PC-9 (cell line): ENCODE measurements around the gene AK9. TPM values are rescaled to one million over a fixed set of nuclear protein-coding genes. Genes with fewer than 3 reads are reported as not detected.

Experiments used
- BruUV-seq: library from RNA; stranded (reverse); fragments of 400-500 nt; replicated peaks from 2 replicates; lab custom pipeline; 2021; lab: Mats Ljungman, UMichigan
- CTCF ChIA-PET: fragments of 300-600 bp; sonication (Branson Sonifier 250); formaldehyde crosslinking; loops from one replicate; lab custom pipeline; 2022; ENCODE audit warnings: antibody characterized with exemption; lab: Charles Lee
- POLR2A ChIA-PET: fragments of 300-600 bp; sonication (Branson Sonifier 250); formaldehyde crosslinking; loops from one replicate; lab custom pipeline; 2022; ENCODE audit warnings: antibody characterized with exemption; ENCODE audit not compliant: unreplicated experiment; lab: Charles Lee
- DNase-seq, 2 experiments: peaks; one replicate each; pipeline versions ENCODE4 v3.0.0 to v3.0.0-alpha.2; 2015 to 2022; ENCODE audit warnings: mixed read lengths in 1 of 2
- H2AFZ ChIP-seq: fragments of 200-600 bp; sonication (generic); 2 replicates; pipeline ENCODE4 v1.8.1; 2017; ENCODE audit warnings: antibody characterized with exemption
- H3F3A ChIP-seq: fragments of 200-600 bp; sonication (generic); 2 replicates; pipeline ENCODE4 v1.8.1; 2017; ENCODE audit warnings: antibody characterized with exemption, mild to moderate bottlenecking, low read depth; ENCODE audit not compliant: insufficient read depth
- H3K27ac ChIP-seq: fragments of 200-600 bp; sonication (generic); 2 replicates; pipeline ENCODE4 v1.6.1; 2016; ENCODE audit warnings: mixed run types
- H3K27me3 ChIP-seq: fragments of 200-600 bp; sonication (generic); 2 replicates; pipeline ENCODE4 v1.6.1; 2016; ENCODE audit warnings: low read depth, mixed run types; ENCODE audit not compliant: insufficient read depth
- H3K36me3 ChIP-seq: fragments of 200-600 bp; sonication (generic); 2 replicates; pipeline ENCODE4 v1.6.1; 2016; ENCODE audit warnings: low read depth, mixed run types
- H3K4me1 ChIP-seq: fragments of 200-600 bp; sonication (generic); replicated peaks from 2 replicates; pipeline ENCODE4 v1.6.1; 2016; ENCODE audit warnings: mixed run types; ENCODE audit not compliant: insufficient read depth
- H3K4me2 ChIP-seq: fragments of 200-600 bp; sonication (generic); 2 replicates; pipeline ENCODE4 v1.6.1; 2017; ENCODE audit warnings: mixed run types
- H3K4me3 ChIP-seq: fragments of 200-600 bp; sonication (generic); 2 replicates; pipeline ENCODE4 v1.6.1; 2016; ENCODE audit warnings: mixed run types
- H3K79me2 ChIP-seq: fragments of 200-600 bp; sonication (generic); 2 replicates; pipeline ENCODE4 v1.6.1; 2017; ENCODE audit warnings: low read depth, mixed run types
- H3K9me2 ChIP-seq: fragments of 200-600 bp; sonication (generic); 2 replicates; pipeline ENCODE4 v1.8.1; 2017; ENCODE audit warnings: mild to moderate bottlenecking; ENCODE audit not compliant: insufficient read depth
- H3K9me3 ChIP-seq: fragments of 200-600 bp; sonication (generic); 2 replicates; pipeline ENCODE4 v1.8.1; 2016; ENCODE audit warnings: low read depth; ENCODE audit not compliant: insufficient read depth
- H4K20me1 ChIP-seq: fragments of 200-600 bp; sonication (generic); 2 replicates; pipeline ENCODE4 v1.8.1; 2017; ENCODE audit not compliant: insufficient read depth
- EZH2 ChIP-seq: fragments of 200-600 bp; sonication (generic); IDR thresholded peaks from 2 replicates; pipeline ENCODE4 v1.8.0; 2017; ENCODE audit warnings: antibody characterized with exemption, low read depth
- intact Hi-C: fragments of 100-400 bp; cut with micrococcal nuclease; formaldehyde crosslinking; loops from one replicate; pipeline ENCODE4 v1.10.0; 2022; ENCODE audit not compliant: unreplicated experiment
- total RNA-seq: library from RNA; stranded (reverse); gene quantifications from 2 replicates; pipeline ENCODE4 v1.2.3, GENCODE V29; 2021
- TF ChIP-seq, protein P1 (sequence below): fragments of 200-600 bp; sonication (generic); conservative IDR thresholded peaks from 2 replicates; pipeline ENCODE4 v1.6.1; 2017; ENCODE audit warnings: mixed run types, antibody characterized with exemption, mild to moderate bottlenecking, moderate library complexity

The AK9 gene
- total RNA-seq, 1 experiment from 2014 or later: 7.4 TPM

DNA sequence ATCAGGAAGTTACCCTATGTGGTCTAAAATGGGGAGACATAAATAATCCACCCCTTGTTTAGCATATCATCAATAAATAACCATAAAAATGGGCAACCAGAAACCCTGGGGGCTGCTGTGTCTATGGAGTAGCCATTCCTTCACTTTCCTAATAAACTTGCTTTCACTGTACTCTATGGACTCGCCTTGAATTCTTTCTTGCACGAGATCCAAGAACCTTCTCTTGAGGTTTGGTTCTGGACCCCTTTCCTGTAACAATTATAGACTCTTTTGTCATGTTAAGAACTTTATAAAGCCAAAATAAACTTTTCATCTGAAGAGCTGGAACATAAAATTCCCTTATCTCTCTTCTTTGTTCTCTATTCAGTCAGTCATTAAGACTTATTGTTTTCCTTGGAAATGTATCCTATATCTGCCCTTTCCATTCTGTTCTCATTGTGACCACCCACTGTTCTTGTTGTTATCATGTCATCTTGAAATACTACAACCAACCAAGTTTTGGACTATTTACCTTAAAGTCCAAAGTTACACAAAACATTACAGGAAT lies 178.7 kb downstream of the AK9 start:
- CTCF ChIA-PET: no interaction called here
- H3K9me3 ChIP-seq: no peaks in the 10 kb centered on the region
- no peaks in the 10 kb centered on the region for H4K20me1 ChIP-seq
- POLR2A ChIA-PET: no interaction called here
- no peaks in the 10 kb centered on the region for H3K36me3 ChIP-seq
- BruUV-seq: no TSS peak
- no peak overlapping the region for H3K4me3 ChIP-seq
- H2AFZ ChIP-seq: no peak overlapping the region
- H3F3A ChIP-seq: 0 out of 2 replicates have a peak, but pooled peaks cover 12% of the 10 kb centered on the region
- no peaks in the 10 kb centered on the region for H3K27me3 ChIP-seq
- no peak overlapping the region for H3K4me2 ChIP-seq
- peaks cover 23% of the 10 kb centered on the region for H3K4me1 ChIP-seq
- no peak overlapping the region for H3K27ac ChIP-seq
- intact Hi-C loops: no loop called here
- H3K9me2 ChIP-seq: no peaks in the 10 kb centered on the region
- TF ChIP-seq EZH2: no peak
- TF ChIP-seq, protein P1, sequence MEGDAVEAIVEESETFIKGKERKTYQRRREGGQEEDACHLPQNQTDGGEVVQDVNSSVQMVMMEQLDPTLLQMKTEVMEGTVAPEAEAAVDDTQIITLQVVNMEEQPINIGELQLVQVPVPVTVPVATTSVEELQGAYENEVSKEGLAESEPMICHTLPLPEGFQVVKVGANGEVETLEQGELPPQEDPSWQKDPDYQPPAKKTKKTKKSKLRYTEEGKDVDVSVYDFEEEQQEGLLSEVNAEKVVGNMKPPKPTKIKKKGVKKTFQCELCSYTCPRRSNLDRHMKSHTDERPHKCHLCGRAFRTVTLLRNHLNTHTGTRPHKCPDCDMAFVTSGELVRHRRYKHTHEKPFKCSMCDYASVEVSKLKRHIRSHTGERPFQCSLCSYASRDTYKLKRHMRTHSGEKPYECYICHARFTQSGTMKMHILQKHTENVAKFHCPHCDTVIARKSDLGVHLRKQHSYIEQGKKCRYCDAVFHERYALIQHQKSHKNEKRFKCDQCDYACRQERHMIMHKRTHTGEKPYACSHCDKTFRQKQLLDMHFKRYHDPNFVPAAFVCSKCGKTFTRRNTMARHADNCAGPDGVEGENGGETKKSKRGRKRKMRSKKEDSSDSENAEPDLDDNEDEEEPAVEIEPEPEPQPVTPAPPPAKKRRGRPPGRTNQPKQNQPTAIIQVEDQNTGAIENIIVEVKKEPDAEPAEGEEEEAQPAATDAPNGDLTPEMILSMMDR: no peak
- DNase-seq: no peak
- no peaks in the 10 kb centered on the region for H3K79me2 ChIP-seq

DNA sequence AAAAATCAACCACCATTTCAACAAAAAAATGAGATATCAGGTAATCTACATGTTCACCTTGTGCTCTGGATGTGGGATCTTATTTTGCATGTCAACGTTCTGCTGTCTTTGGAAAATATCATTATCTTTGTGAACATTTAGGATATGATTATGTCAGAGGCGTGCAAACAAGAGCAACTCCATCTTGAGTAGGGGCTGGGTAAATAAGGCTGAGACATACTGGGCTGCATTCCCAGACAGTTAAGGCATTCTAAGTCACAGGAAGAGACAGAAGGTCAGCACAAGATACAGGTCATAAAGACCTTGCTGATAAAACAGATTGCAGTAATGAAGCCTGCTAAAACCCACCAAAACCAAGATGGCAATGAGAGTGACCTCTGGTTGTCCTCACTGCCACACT lies 179.2 kb downstream of the AK9 start:
- no peaks in the 10 kb centered on the region for H3K36me3 ChIP-seq
- H3K79me2 ChIP-seq: no peaks in the 10 kb centered on the region
- H3K4me2 ChIP-seq: no peak overlapping the region
- no TSS peak for BruUV-seq
- POLR2A ChIA-PET: no interaction called here
- no peaks in the 10 kb centered on the region for H3K27me3 ChIP-seq
- no peaks in the 10 kb centered on the region for H3K9me2 ChIP-seq
- H3K4me1 ChIP-seq: peaks cover 23% of the 10 kb centered on the region
- H3K4me3 ChIP-seq: no peak overlapping the region
- CTCF ChIA-PET: no interaction called here
- no peak for DNase-seq
- intact Hi-C loops: no loop called here
- H3K9me3 ChIP-seq: no peaks in the 10 kb centered on the region
- no peak overlapping the region for H2AFZ ChIP-seq
- H3F3A ChIP-seq: 0 out of 2 replicates have a peak, but pooled peaks cover 12% of the 10 kb centered on the region
- TF ChIP-seq, protein P1: no peak
- TF ChIP-seq EZH2: no peak
- no peak overlapping the region for H3K27ac ChIP-seq
- H4K20me1 ChIP-seq: no peaks in the 10 kb centered on the region

DNA sequence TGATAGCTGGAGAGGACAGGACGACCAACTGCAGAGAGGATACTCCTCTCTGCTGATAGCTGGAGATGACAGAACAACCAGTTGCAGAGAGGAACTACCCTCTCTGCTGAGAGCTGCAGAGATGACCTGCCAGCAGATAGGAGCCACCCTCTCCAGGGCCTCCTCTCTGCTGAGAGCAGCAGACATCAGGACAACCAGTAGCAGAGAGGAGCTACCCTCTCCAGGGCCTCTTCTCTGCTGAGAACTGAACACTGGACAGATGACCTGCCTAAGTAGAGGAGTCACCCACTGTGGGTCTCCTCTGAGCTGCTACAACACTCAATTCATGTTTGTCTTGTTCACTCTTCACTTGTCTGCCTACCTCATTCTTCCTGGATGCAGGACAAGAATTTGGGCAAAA lies 180.6 kb downstream of the AK9 start:
- no peak for DNase-seq
- Histone ChIP-seq H3K4me1 (peaks cover 34% of the 10 kb centered on the region), H3K36me3 (no peaks in the 10 kb centered on the region), H3K79me2 (no peaks in the 10 kb centered on the region), H2AFZ (no peak overlapping the region), H3K27me3 (no peaks in the 10 kb centered on the region), H3K9me2 (no peaks in the 10 kb centered on the region), H3K4me3 (no peak overlapping the region), H3K4me2 (no peak overlapping the region), H4K20me1 (no peaks in the 10 kb centered on the region), H3F3A (0 out of 2 replicates have a peak, but pooled peaks cover 12% of the 10 kb centered on the region), H3K27ac (no peak overlapping the region), H3K9me3 (no peaks in the 10 kb centered on the region)
- BruUV-seq: no TSS peak
- ChIA-PET CTCF (no interaction called here), POLR2A (interaction anchor here (0.6 kb wide), 1 partner anchor 160 kb away, joined by 7 read pairs; no protein-coding TSS in a partner anchor)
- no peak for TF ChIP-seq EZH2
- TF ChIP-seq, protein P1: no peak
- intact Hi-C loops: no loop called here
